IMR-90 (cell line): ENCODE data around the gene SMIM29. TPM values are rescaled to one million over a fixed set of nuclear protein-coding genes. Genes with fewer than 3 reads are reported as not detected.

Source experiments
- ATAC-seq: fragments of 200-7000 bp; cut with Tn5 transposase; 2 replicates; pipeline ENCODE4 v1.9.1; 2020; ENCODE audit warnings: low read depth, mild to moderate bottlenecking, moderate library complexity
- BruUV-seq: library from RNA; stranded (reverse); fragments of 400-500 nt; replicated peaks from 2 replicates; lab custom pipeline; 2021; lab: Mats Ljungman, UMichigan
- CTCF ChIA-PET: fragments of 300-600 bp; formaldehyde crosslinking; extraction: SDS; loops from one replicate; lab custom pipeline; 2021; ENCODE audit warnings: antibody characterized with exemption; lab: Yijun Ruan, JAX
- POLR2A ChIA-PET: fragments of 300-600 bp; sonication (Branson Sonifier 250); formaldehyde crosslinking; loops from one replicate; lab custom pipeline; 2022; ENCODE audit warnings: antibody characterized with exemption; ENCODE audit not compliant: unreplicated experiment; lab: Charles Lee
- DNase-seq: peaks from one replicate; pipeline ENCODE4 v3.0.0; 2013
- H2AFZ ChIP-seq: replicated peaks from 2 replicates; pipeline ENCODE3; 2013; ENCODE audit warnings: low read length, mild to moderate bottlenecking; ENCODE audit not compliant: poor library complexity
- H2AK5ac ChIP-seq: 2 replicates; pipeline ENCODE4 v1.6.1; 2013; ENCODE audit warnings: low read depth, low read length, inconsistent platforms
- H2AK9ac ChIP-seq: replicated peaks from 2 replicates; pipeline ENCODE3; 2013; ENCODE audit warnings: mild to moderate bottlenecking, low read depth, low read length, moderate library complexity; ENCODE audit not compliant: poor library complexity
- H2BK120ac ChIP-seq: 2 replicates; pipeline ENCODE4 v1.6.1; 2013; ENCODE audit warnings: low read depth, low read length, inconsistent platforms
- H2BK15ac ChIP-seq: 3 replicates; pipeline ENCODE4 v1.6.1; 2013; ENCODE audit warnings: low read depth, low read length, inconsistent platforms
- H2BK20ac ChIP-seq: 2 replicates; pipeline ENCODE4 v1.6.1; 2013; ENCODE audit warnings: low read depth, mild to moderate bottlenecking, inconsistent platforms, low read length, moderate library complexity
- H2BK5ac ChIP-seq: 2 replicates; pipeline ENCODE4 v1.6.1; 2013; ENCODE audit warnings: mild to moderate bottlenecking, low read depth, low read length, inconsistent platforms; ENCODE audit not compliant: poor library complexity, severe bottlenecking
- H3K14ac ChIP-seq: replicated peaks from 2 replicates; pipeline ENCODE4 v1.6.1; 2013; ENCODE audit warnings: low read depth, low read length, inconsistent platforms
- H3K18ac ChIP-seq: 2 replicates; pipeline ENCODE4 v1.6.1; 2013; ENCODE audit warnings: low read depth, low read length, control low read depth
- H3K23ac ChIP-seq: 2 replicates; pipeline ENCODE4 v1.6.1; 2013; ENCODE audit warnings: low read depth, low read length, inconsistent platforms
- H3K27ac ChIP-seq: 2 replicates; pipeline ENCODE4 v1.5.1; 2013; ENCODE audit warnings: mild to moderate bottlenecking, control low read depth, low read length; ENCODE audit not compliant: insufficient read depth
- H3K27me3 ChIP-seq: 2 replicates; pipeline ENCODE4 v1.6.1; 2013; ENCODE audit warnings: low read length; ENCODE audit not compliant: control insufficient read depth, insufficient read depth
- H3K36me3 ChIP-seq: 2 replicates; pipeline ENCODE4 v1.6.1; 2013; ENCODE audit warnings: low read length, mixed read lengths; ENCODE audit not compliant: control insufficient read depth, insufficient read depth
- H3K4ac ChIP-seq: 2 replicates; pipeline ENCODE4 v1.6.1; 2013; ENCODE audit warnings: low read depth, low read length, inconsistent platforms
- H3K4me1 ChIP-seq: 2 replicates; pipeline ENCODE4 v1.6.1; 2013; ENCODE audit warnings: low read length, mixed read lengths; ENCODE audit not compliant: control insufficient read depth, insufficient read depth
- H3K4me2 ChIP-seq: 2 replicates; pipeline ENCODE4 v1.6.1; 2013; ENCODE audit warnings: low read depth, mild to moderate bottlenecking, control low read depth, low read length, moderate library complexity
- H3K4me3 ChIP-seq: 2 replicates; pipeline ENCODE4 v1.5.1; 2013; ENCODE audit warnings: low read depth, mild to moderate bottlenecking, control low read depth, low read length, moderate library complexity; ENCODE audit not compliant: insufficient read depth
- H3K56ac ChIP-seq: 2 replicates; pipeline ENCODE4 v1.6.1; 2013; ENCODE audit warnings: low read length, inconsistent platforms; ENCODE audit not compliant: insufficient read depth; ENCODE audit errors: extremely low read depth
- H3K79me1 ChIP-seq, 2 experiments: 2 replicates each; pipeline ENCODE4 v1.6.1; 2013; ENCODE audit warnings: low read length in 2 of 2, inconsistent platforms in 1 of 2, low read depth in 1 of 2
- H3K9ac ChIP-seq: 2 replicates; pipeline ENCODE4 v1.6.1; 2013; ENCODE audit warnings: low read depth, low read length, control low read depth
- H3K9me1 ChIP-seq: 2 replicates; pipeline ENCODE4 v1.6.1; 2013; ENCODE audit warnings: low read length, inconsistent platforms; ENCODE audit not compliant: insufficient read depth
- H3K9me3 ChIP-seq: 2 replicates; pipeline ENCODE4 v1.6.1; 2013; ENCODE audit warnings: low read length; ENCODE audit not compliant: control insufficient read depth, insufficient read depth
- H4K20me1 ChIP-seq: 2 replicates; pipeline ENCODE4 v1.6.1; 2013; ENCODE audit warnings: low read length, inconsistent platforms; ENCODE audit not compliant: insufficient read depth
- H4K5ac ChIP-seq: 2 replicates; pipeline ENCODE4 v1.6.1; 2013; ENCODE audit warnings: mild to moderate bottlenecking, low read depth, low read length, control low read depth
- H4K8ac ChIP-seq, 2 experiments: 2 replicates each; pipeline ENCODE4 v1.6.1; 2013; ENCODE audit warnings: low read depth in 2 of 2, low read length in 2 of 2, control low read depth in 1 of 2, inconsistent platforms in 1 of 2
- H4K91ac ChIP-seq: 2 replicates; pipeline ENCODE4 v1.6.1; 2013; ENCODE audit warnings: low read depth, low read length, inconsistent platforms; ENCODE audit not compliant: insufficient read depth
- BHLHE40 ChIP-seq: fragments of 150-350 bp; IDR thresholded peaks from 2 replicates; pipeline ENCODE4 v1.6.1; 2016; ENCODE audit warnings: mild to moderate bottlenecking, low read depth, low read length
- FOS ChIP-seq: fragments of 150-350 bp; IDR thresholded peaks from 2 replicates; pipeline ENCODE4 v1.6.1; 2016; ENCODE audit warnings: low read depth, low read length
- MAZ ChIP-seq: IDR thresholded peaks from 2 replicates; pipeline ENCODE4 v1.6.1; 2012; ENCODE audit warnings: low read depth, mild to moderate bottlenecking, low read length, improper control_type of control experiment, moderate library complexity, borderline replicate concordance
- POLR2A ChIP-seq: IDR thresholded peaks from 2 replicates; pipeline ENCODE4 v1.6.1; 2012; ENCODE audit warnings: mild to moderate bottlenecking, low read depth, low read length
- RCOR1 ChIP-seq: IDR thresholded peaks from 2 replicates; pipeline ENCODE4 v1.6.1; 2012; ENCODE audit warnings: mild to moderate bottlenecking, low read length, improper control_type of control experiment; ENCODE audit not compliant: insufficient replicate concordance
- RFX5 ChIP-seq: IDR thresholded peaks from 2 replicates; pipeline ENCODE4 v1.8.0; 2012; ENCODE audit warnings: low read depth, mild to moderate bottlenecking, low read length, moderate library complexity
- WGBS, 2 experiments: methylation state at CpG; one replicate each; pipeline versions ENCODE4 v1.1.5 to v1.1.7; 2013; ENCODE audit warnings: missing lambda C conversion rate in 2 of 2; ENCODE audit not compliant: insufficient read length in 1 of 2; ENCODE audit errors: extremely low coverage in 2 of 2; 5-methylcytosine and 5-hydroxymethylcytosine counted together
- dilution Hi-C: fragments of 300-500 bp; cut with HindIII; formaldehyde crosslinking; loops from one replicate; pipeline ENCODE4 v1.14.3; 2018; ENCODE audit warnings: low sequenced_read_pairs; ENCODE audit not compliant: unreplicated experiment
- in situ Hi-C: fragments of 300-500 bp; cut with MboI; formaldehyde crosslinking; loops from 3 replicates; pipeline ENCODE4 v1.14.3; 2019; ENCODE audit warnings: low sequenced_read_pairs, inconsistent platforms, mixed read lengths
- intact Hi-C: fragments of 100-400 bp; cut with micrococcal nuclease; formaldehyde crosslinking; loops from 2 replicates; pipeline ENCODE4 v1.10.0; 2022
- polyA plus RNA-seq, 3 experiments: library from polyadenylated mRNA; depleted of rRNA; stranded (reverse); fragments of >200 nt; gene quantifications; 2 replicates each; pipeline ENCODE4 v1.2.3, GENCODE V29; 2012; ENCODE audit warnings: low replicate concordance in 1 of 3
- total RNA-seq: library from RNA; depleted of rRNA; stranded (reverse); fragments of >200 nt; gene quantifications from 2 replicates; pipeline ENCODE4 v1.2.3, GENCODE V29; 2012

SMIM29 gene
- total and polyA plus RNA-seq, 2 of the 4 experiments (the other 2 are of a cell fraction) = 8.4 to 28.9 TPM

DNA sequence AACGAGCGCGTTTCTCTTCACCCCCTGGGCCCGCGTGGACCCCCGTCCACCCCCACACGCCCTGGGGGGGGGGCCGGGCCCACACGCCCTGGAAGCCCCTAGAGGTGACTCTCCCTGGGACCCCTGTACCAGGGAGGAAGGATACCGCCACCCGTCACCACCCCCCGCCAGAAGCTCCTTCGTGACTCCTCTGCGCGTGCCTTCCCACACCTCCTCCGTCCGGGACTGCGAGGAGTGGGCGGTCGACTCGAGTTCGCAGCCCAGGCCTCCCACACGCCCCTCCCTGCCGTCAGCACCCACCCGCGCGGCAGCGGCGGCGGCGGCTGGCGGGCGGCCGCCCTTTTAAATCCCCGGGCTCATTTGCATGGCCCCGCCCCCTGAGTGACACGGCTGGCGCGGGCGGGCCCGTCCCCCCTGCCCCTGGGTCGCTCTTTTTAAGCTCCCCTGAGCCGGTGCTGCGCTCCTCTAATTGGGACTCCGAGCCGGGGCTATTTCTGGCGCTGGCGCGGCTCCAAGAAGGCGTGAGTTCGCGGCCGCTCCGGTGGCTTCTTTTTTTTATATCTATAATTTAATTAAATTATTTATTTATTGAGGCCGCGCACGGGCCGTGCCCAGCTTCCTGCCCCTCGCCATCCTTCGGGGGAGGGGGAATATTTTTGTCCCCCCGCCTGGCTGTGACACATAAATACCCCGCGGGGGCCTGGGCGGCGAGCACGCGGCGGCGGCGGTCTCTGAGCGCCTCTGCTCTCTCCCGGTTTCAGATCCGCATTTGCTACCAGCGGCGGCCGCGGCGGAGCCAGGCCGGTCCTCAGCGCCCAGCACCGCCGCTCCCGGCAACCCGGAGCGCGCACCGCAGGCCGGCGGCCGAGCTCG, 12.1 kb downstream of the SMIM29 start, which contains the start of gene HMGA1:
Gene HMGA1, plus strand, starts transcription at position 431 of the 873 bp plus-strand sequence. CDS start 3,908 bp downstream, outside the sequence.
- Histone ChIP-seq H3K4me3 (peak within 1 kb of the TSS; percentile 76), H2AK5ac (peak within 1 kb of the TSS; percentile 93), H3K56ac (peak within 1 kb of the TSS; percentile 46), H3K14ac (peak within 1 kb of the TSS; percentile 86), H2AFZ (peak within 1 kb of the TSS; percentile 79), H3K4me2 (peak within 1 kb of the TSS; percentile 96), H2BK5ac (peak within 1 kb of the TSS; percentile 76), H2BK120ac (peak within 1 kb of the TSS; percentile 66; the same call in 1 of the 2 replicates), H3K9ac (peak within 1 kb of the TSS; percentile 71), H2AK9ac (peak within 1 kb of the TSS; percentile 96), H3K36me3 (peaks cover 8% of the 10 kb centered on the region), H3K4me1 (peaks cover 16% of the 10 kb centered on the region), H3K79me1 (peaks cover 2 to 29% of the 10 kb centered on the region in 2 experiments), H2BK20ac (peak within 1 kb of the TSS; percentile 59; the same call in 1 of the 2 replicates), H3K9me3 (no peaks in the 10 kb centered on the region), H3K18ac (peak within 1 kb of the TSS; percentile 42), H2BK15ac (peak within 1 kb of the TSS; percentile 38; the same call in 2 of the 3 replicates), H3K9me1 (peaks cover 9% of the 10 kb centered on the region; the same call in 1 of the 2 replicates), H3K4ac (peak within 1 kb of the TSS; percentile 85), H4K91ac (peak within 1 kb of the TSS; percentile 47), H4K8ac (peak within 1 kb of the TSS; percentile 75 to 94), H3K27ac (peak within 1 kb of the TSS; percentile 78), H3K27me3 (no peaks in the 10 kb centered on the region), H4K20me1 (peaks cover 20% of the 10 kb centered on the region), H4K5ac (peak within 1 kb of the TSS; percentile 31), H3K23ac (peak within 1 kb of the TSS; percentile 88)
- dilution Hi-C loops = no loop called here
- TF ChIP-seq POLR2A = peak; percentile 97
- TF ChIP-seq RFX5 = no peak
- peak; percentile 52 for TF ChIP-seq MAZ
- peak; percentile 71 for TF ChIP-seq BHLHE40
- peak; percentile 10 for TF ChIP-seq RCOR1
- no peak for TF ChIP-seq FOS
- intact Hi-C loops = loop anchor here (2.0 to 5.0 kb wide), 2 partner anchors 24 to 39 kb away; no protein-coding TSS in a partner anchor
- WGBS, 2 experiments = 0% methylated on average over 21 of the region's 91 CpGs; no CpG with 5 or more reads in 1 of the 2 experiments
- ATAC-seq (peak; percentile 78), DNase-seq (peak; percentile 86)
- ChIA-PET POLR2A (interaction anchor here (0.5 to 1.0 kb wide), 12 partner anchors 9 to 1590 kb away, joined by 3 to 10 read pairs (median 4); no protein-coding TSS in a partner anchor), CTCF (interaction anchor here (0.5 to 1.0 kb wide), 3 partner anchors 13 to 643 kb away, joined by 3 to 4 read pairs (median 4); no protein-coding TSS in a partner anchor)
- in situ Hi-C loops = no loop called here
- no TSS peak for BruUV-seq
